ENCODE data around the gene KCNIP4. TPM values are rescaled to one million over a fixed set of nuclear protein-coding genes. Genes with fewer than 3 reads are reported as not detected.

Gene KCNIP4
- total and polyA plus RNA-seq, 2 donors (not counting 1 experiment from before 2014, with no cell fraction given): not detected

DNA sequence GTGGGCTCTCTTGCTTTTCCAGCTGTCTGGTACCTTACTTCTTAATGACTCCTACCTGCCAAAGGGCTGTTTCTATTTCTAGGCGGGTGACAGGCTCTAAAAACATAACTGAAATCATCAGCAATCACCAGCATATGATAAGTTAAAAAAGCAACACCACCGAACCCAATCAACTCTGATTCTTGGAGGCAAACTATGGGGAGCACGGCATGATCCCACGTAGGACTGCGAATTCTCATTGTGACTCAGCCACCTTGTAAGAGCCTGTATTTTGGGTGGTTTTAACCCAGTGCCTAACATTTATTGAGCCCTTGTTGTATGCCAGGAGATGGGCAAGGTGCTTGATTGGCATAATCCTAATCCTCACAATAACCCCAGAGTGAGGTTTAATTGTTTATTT lies 1091.5 kb downstream of the KCNIP4 start:
- Mint-ChIP-seq H3K4me1 (no peaks in the 10 kb centered on the region), H3K27ac (no peak overlapping the region), H3K4me3 (no peak overlapping the region), H3K27me3 (no peaks in the 10 kb centered on the region), H3K9me3 (ENCODE audit: insufficient read depth) (peaks cover 4% of the 10 kb centered on the region)
- ChIA-PET CTCF (no interaction called here), POLR2A (no interaction called here)
- H3K79me2 ChIP-seq (ENCODE audit: control insufficient read depth, insufficient read depth, low read length): no peaks in the 10 kb centered on the region
- intact Hi-C loops (cut with micrococcal nuclease): no loop called here
- TF ChIP-seq, protein P1, sequence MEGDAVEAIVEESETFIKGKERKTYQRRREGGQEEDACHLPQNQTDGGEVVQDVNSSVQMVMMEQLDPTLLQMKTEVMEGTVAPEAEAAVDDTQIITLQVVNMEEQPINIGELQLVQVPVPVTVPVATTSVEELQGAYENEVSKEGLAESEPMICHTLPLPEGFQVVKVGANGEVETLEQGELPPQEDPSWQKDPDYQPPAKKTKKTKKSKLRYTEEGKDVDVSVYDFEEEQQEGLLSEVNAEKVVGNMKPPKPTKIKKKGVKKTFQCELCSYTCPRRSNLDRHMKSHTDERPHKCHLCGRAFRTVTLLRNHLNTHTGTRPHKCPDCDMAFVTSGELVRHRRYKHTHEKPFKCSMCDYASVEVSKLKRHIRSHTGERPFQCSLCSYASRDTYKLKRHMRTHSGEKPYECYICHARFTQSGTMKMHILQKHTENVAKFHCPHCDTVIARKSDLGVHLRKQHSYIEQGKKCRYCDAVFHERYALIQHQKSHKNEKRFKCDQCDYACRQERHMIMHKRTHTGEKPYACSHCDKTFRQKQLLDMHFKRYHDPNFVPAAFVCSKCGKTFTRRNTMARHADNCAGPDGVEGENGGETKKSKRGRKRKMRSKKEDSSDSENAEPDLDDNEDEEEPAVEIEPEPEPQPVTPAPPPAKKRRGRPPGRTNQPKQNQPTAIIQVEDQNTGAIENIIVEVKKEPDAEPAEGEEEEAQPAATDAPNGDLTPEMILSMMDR (IDR thresholded peaks at IDR 0.05): no peak
- H3K4me2 ChIP-seq (replicated peaks; ENCODE audit: low read depth, low read length, poor library complexity, severe bottlenecking): no peak overlapping the region
- DNase-seq (no peak), ATAC-seq (ENCODE audit: low read depth) (no peak)
- no peak overlapping the region for H3K4me3 ChIP-seq (ENCODE audit: control extremely low read depth in 1 of 5, extremely low read depth in 1 of 5, insufficient read depth in 1 of 5, low read depth in 2 of 5, low read length in 4 of 5)
- no peaks in the 10 kb centered on the region for H3K4me1 ChIP-seq (ENCODE audit: control insufficient read depth in 2 of 2, insufficient read depth in 2 of 2, low read length in 2 of 2)
- no peaks in the 10 kb centered on the region for H3K27me3 ChIP-seq (replicated peaks in 1 of 4; ENCODE audit: control extremely low read depth in 1 of 4, control insufficient read depth in 3 of 4, insufficient read depth in 4 of 4, low read length in 3 of 4)
- no peak overlapping the region for H3K27ac ChIP-seq (ENCODE audit: low read length in 2 of 2)
- H2AFZ ChIP-seq (ENCODE audit: insufficient read depth, low read depth, low read length, poor library complexity, severe bottlenecking): no peak overlapping the region
- H3K9me3 ChIP-seq (ENCODE audit: control extremely low read depth in 1 of 3, control insufficient read depth in 2 of 3, insufficient read depth in 1 of 3, low read length in 2 of 3): no peaks in the 10 kb centered on the region
- no peak overlapping the region for H3K9ac ChIP-seq (ENCODE audit: low read length)
- no peaks in the 10 kb centered on the region for H4K20me1 ChIP-seq (ENCODE audit: control insufficient read depth, insufficient read depth, low read length, poor library complexity, severe bottlenecking)
- 60% methylated on average over 1 of the region's 5 CpGs for WGBS (ENCODE audit: insufficient coverage)
- no peaks in the 10 kb centered on the region for H3K36me3 ChIP-seq (replicated peaks in 1 of 2; ENCODE audit: control extremely low read depth in 1 of 2, control insufficient read depth in 1 of 2, extremely low read depth in 1 of 2, insufficient read depth in 2 of 2, low read length in 1 of 2)

DNA sequence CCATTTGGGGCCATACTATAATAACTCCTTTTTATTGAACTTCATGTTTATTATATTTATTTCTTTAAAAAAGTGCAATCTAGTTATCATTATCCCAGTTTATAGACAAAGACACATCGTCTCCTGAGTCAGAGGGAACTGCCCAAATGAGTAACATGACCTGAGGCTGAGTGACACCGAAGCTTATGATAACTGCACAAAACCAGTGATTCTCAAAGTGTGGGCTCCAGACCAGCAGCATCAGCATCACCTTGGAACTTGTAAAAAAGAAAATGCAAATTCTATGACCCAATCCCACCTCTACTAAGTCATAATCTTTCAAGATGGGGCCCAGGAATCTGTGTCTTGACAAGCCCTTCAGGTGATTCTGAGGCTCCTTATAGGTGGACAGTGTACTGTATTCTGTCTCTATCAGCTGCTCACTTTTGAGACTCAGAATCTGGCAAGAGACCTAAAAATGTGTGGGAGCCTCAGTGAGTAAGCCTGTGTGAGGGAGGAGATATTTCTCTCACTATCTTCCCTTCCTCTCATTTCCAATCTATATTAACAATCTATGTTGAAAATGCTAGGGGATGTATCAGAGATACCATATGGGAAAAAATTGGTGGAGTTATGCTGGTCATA lies 1101.3 kb downstream of the KCNIP4 start:
- no peak overlapping the region for H3K4me2 ChIP-seq (replicated peaks; ENCODE audit: low read depth, low read length, poor library complexity, severe bottlenecking)
- POLR2A ChIA-PET: no interaction called here
- no peaks in the 10 kb centered on the region for H3K27me3 ChIP-seq (replicated peaks in 1 of 4; ENCODE audit: control extremely low read depth in 1 of 4, control insufficient read depth in 3 of 4, insufficient read depth in 4 of 4, low read length in 3 of 4)
- no peak overlapping the region for H3K27ac ChIP-seq (ENCODE audit: low read length in 2 of 2)
- H3K9me3 Mint-ChIP-seq (ENCODE audit: insufficient read depth): no peaks in the 10 kb centered on the region
- no peak overlapping the region for H3K4me3 ChIP-seq (ENCODE audit: control extremely low read depth in 1 of 5, extremely low read depth in 1 of 5, insufficient read depth in 1 of 5, low read depth in 2 of 5, low read length in 4 of 5)
- H3K27me3 Mint-ChIP-seq: no peaks in the 10 kb centered on the region
- TF ChIP-seq, protein P1 (IDR thresholded peaks at IDR 0.05): no peak
- TF ChIP-seq EZH2 (IDR thresholded peaks at IDR 0.05; ENCODE audit: borderline replicate concordance, insufficient read depth, low read depth, low read length, poor library complexity, severe bottlenecking): no peak
- peaks cover 0 to 3% (median 0%) of the 10 kb centered on the region in 3 donors for H3K9me3 ChIP-seq (ENCODE audit: control extremely low read depth in 1 of 3, control insufficient read depth in 2 of 3, insufficient read depth in 1 of 3, low read length in 2 of 3)
- no peaks in the 10 kb centered on the region for H3K4me1 ChIP-seq (ENCODE audit: control insufficient read depth in 2 of 2, insufficient read depth in 2 of 2, low read length in 2 of 2)
- no peaks in the 10 kb centered on the region for H3K79me2 ChIP-seq (ENCODE audit: control insufficient read depth, insufficient read depth, low read length)
- H3K27ac Mint-ChIP-seq: no peak overlapping the region
- 72% methylated on average over 2 of the region's 2 CpGs for WGBS (ENCODE audit: insufficient coverage)
- H2AFZ ChIP-seq (ENCODE audit: insufficient read depth, low read depth, low read length, poor library complexity, severe bottlenecking): no peak overlapping the region
- H3K9ac ChIP-seq (ENCODE audit: low read length): no peak overlapping the region
- no peaks in the 10 kb centered on the region for H4K20me1 ChIP-seq (ENCODE audit: control insufficient read depth, insufficient read depth, low read length, poor library complexity, severe bottlenecking)
- intact Hi-C loops (cut with micrococcal nuclease): no loop called here
- H3K4me1 Mint-ChIP-seq: no peaks in the 10 kb centered on the region
- CTCF ChIA-PET: no interaction called here
- ATAC-seq (ENCODE audit: low read depth): no peak
- H3K36me3 ChIP-seq (replicated peaks in 1 of 2; ENCODE audit: control extremely low read depth in 1 of 2, control insufficient read depth in 1 of 2, extremely low read depth in 1 of 2, insufficient read depth in 2 of 2, low read length in 1 of 2): no peaks in the 10 kb centered on the region
- DNase-seq: no peak
- no peak overlapping the region for H3K4me3 Mint-ChIP-seq
